Neural cell (in vitro differentiated cells): ENCODE data around the gene ABCB10. TPM values are rescaled to one million over a fixed set of nuclear protein-coding genes. Genes with fewer than 3 reads are reported as not detected.

ENCODE experiments used
- H2AFZ ChIP-seq: fragments of 200-600, 300-800 bp; sonication (generic), shearing (Covaris generic); 2 replicates; pipeline ENCODE4 v1.6.0; 2014; ENCODE audit warnings: low read depth, mild to moderate bottlenecking, antibody characterized with exemption, low read length, moderate library complexity
- H3F3A ChIP-seq: fragments of 200-600 bp; shearing (Covaris generic); 2 replicates; pipeline ENCODE4 v1.6.1; 2016; ENCODE audit warnings: mild to moderate bottlenecking, moderate library complexity, mixed read lengths, antibody characterized with exemption, low read length; ENCODE audit not compliant: insufficient read depth, poor library complexity, severe bottlenecking
- H3K27ac ChIP-seq: fragments of 200-600, 300-800 bp; sonication (generic), shearing (Covaris generic); 2 replicates; pipeline ENCODE4 v1.5.1; 2014; ENCODE audit warnings: mild to moderate bottlenecking, low read length, moderate library complexity
- H3K27me3 ChIP-seq: fragments of 300-800, 200-600 bp; sonication (generic), shearing (Covaris generic); 2 replicates; pipeline ENCODE4 v1.6.0; 2014; ENCODE audit warnings: mild to moderate bottlenecking, low read depth, low read length, moderate library complexity; ENCODE audit not compliant: insufficient read depth
- H3K36me3 ChIP-seq: fragments of 300-800, 200-600 bp; sonication (generic), shearing (Covaris generic); 2 replicates; pipeline ENCODE4 v1.5.1; 2014; ENCODE audit warnings: mild to moderate bottlenecking, antibody characterized with exemption, low read length, moderate library complexity; ENCODE audit not compliant: insufficient read depth
- H3K4me2 ChIP-seq: fragments of 300-800, 200-600 bp; sonication (generic), shearing (Covaris generic); 2 replicates; pipeline ENCODE4 v1.6.0; 2014; ENCODE audit warnings: mild to moderate bottlenecking, low read length
- H3K4me3 ChIP-seq: fragments of 300-800, 200-600 bp; sonication (generic), shearing (Covaris generic); 2 replicates; pipeline ENCODE4 v1.5.1; 2014; ENCODE audit warnings: mild to moderate bottlenecking, low read length, moderate library complexity
- H3K79me2 ChIP-seq: fragments of 200-600 bp; shearing (Covaris generic); replicated peaks from 2 replicates; pipeline ENCODE4 v1.6.0; 2014; ENCODE audit warnings: mild to moderate bottlenecking, low read length, moderate library complexity; ENCODE audit not compliant: insufficient read depth
- H3K9ac ChIP-seq: fragments of 300-800, 200-600 bp; sonication (generic), shearing (Covaris generic); 2 replicates; pipeline ENCODE4 v1.6.1; 2016; ENCODE audit warnings: mild to moderate bottlenecking, low read length, mixed read lengths
- H3K9me2 ChIP-seq: fragments of 200-600 bp; shearing (Covaris generic); 2 replicates; pipeline ENCODE4 v1.6.1; 2016; ENCODE audit warnings: mild to moderate bottlenecking, low read length, mixed read lengths; ENCODE audit not compliant: insufficient read depth
- H3K9me3 ChIP-seq: fragments of 200-600, 300-800 bp; sonication (generic), shearing (Covaris generic); 2 replicates; pipeline ENCODE4 v1.6.1; 2016; ENCODE audit warnings: mild to moderate bottlenecking, mixed run types, low read length, moderate library complexity, mixed read lengths
- H4K20me1 ChIP-seq: fragments of 200-600 bp; shearing (Covaris generic); 2 replicates; pipeline ENCODE4 v1.6.1; 2016; ENCODE audit warnings: mild to moderate bottlenecking, mixed run types; ENCODE audit not compliant: insufficient read depth
- CTCF ChIP-seq: fragments of 450-650 bp; IDR thresholded peaks from 2 replicates; pipeline ENCODE4 v1.5.1; 2014; ENCODE audit warnings: antibody characterized with exemption, mild to moderate bottlenecking, moderate library complexity; ENCODE audit not compliant: poor library complexity, severe bottlenecking
- EP300 ChIP-seq: fragments of 450-650 bp; conservative IDR thresholded peaks from 2 replicates; pipeline ENCODE4 v1.6.1; 2014; ENCODE audit warnings: antibody characterized with exemption, mild to moderate bottlenecking, moderate library complexity; ENCODE audit not compliant: poor library complexity, severe bottlenecking
- EZH2 ChIP-seq: fragments of 200-600, 300-800 bp; shearing (Covaris generic), sonication (generic); IDR thresholded peaks from 2 replicates; pipeline ENCODE4 v1.6.1; 2014; ENCODE audit warnings: antibody characterized with exemption, low read length, borderline replicate concordance, mild to moderate bottlenecking; ENCODE audit not compliant: insufficient read depth, poor library complexity, severe bottlenecking
- MXI1 ChIP-seq: fragments of 450-650 bp; conservative IDR thresholded peaks from 2 replicates; pipeline ENCODE4 v1.6.1; 2014; ENCODE audit warnings: antibody characterized with exemption, mild to moderate bottlenecking; ENCODE audit not compliant: poor library complexity, severe bottlenecking
- POLR2AphosphoS5 ChIP-seq: IDR thresholded peaks from 2 replicates; pipeline ENCODE4 v1.6.1; 2012
- RAD21 ChIP-seq: fragments of 450-650 bp; conservative IDR thresholded peaks from 2 replicates; pipeline ENCODE4 v1.6.1; 2014; ENCODE audit warnings: antibody characterized with exemption, mild to moderate bottlenecking, moderate library complexity
- SMC3 ChIP-seq: fragments of 450-650 bp; conservative IDR thresholded peaks from 2 replicates; pipeline ENCODE4 v1.6.1; 2014; ENCODE audit warnings: antibody characterized with exemption, mild to moderate bottlenecking, moderate library complexity; ENCODE audit not compliant: poor library complexity
- TAF1 ChIP-seq: IDR thresholded peaks from 2 replicates; pipeline ENCODE4 v1.6.1; 2012; ENCODE audit warnings: low read depth
- polyA plus RNA-seq: library from polyadenylated mRNA; depleted of rRNA; stranded (reverse); fragments of >200 nt; gene quantifications from 2 replicates; pipeline ENCODE4 v1.2.3, GENCODE V29; 2014
- TF ChIP-seq, protein P1 (sequence below): IDR thresholded peaks from 2 replicates; pipeline ENCODE4 v1.6.1; 2012; ENCODE audit warnings: borderline replicate concordance

ABCB10 gene
- polyA plus RNA-seq, 1 donor from 2014 or later: 31.4 TPM

GRCh38 chr1:229557200-229557850 lies 1.2 kb downstream of the ABCB10 start:
- H3K4me3 ChIP-seq: peak overlapping the region; percentile 84
- H3F3A ChIP-seq: no peaks in the 10 kb centered on the region
- peaks cover 36% of the 10 kb centered on the region for H3K79me2 ChIP-seq
- no peak for TF ChIP-seq EP300
- TF ChIP-seq CTCF: no peak
- TF ChIP-seq, protein P1, sequence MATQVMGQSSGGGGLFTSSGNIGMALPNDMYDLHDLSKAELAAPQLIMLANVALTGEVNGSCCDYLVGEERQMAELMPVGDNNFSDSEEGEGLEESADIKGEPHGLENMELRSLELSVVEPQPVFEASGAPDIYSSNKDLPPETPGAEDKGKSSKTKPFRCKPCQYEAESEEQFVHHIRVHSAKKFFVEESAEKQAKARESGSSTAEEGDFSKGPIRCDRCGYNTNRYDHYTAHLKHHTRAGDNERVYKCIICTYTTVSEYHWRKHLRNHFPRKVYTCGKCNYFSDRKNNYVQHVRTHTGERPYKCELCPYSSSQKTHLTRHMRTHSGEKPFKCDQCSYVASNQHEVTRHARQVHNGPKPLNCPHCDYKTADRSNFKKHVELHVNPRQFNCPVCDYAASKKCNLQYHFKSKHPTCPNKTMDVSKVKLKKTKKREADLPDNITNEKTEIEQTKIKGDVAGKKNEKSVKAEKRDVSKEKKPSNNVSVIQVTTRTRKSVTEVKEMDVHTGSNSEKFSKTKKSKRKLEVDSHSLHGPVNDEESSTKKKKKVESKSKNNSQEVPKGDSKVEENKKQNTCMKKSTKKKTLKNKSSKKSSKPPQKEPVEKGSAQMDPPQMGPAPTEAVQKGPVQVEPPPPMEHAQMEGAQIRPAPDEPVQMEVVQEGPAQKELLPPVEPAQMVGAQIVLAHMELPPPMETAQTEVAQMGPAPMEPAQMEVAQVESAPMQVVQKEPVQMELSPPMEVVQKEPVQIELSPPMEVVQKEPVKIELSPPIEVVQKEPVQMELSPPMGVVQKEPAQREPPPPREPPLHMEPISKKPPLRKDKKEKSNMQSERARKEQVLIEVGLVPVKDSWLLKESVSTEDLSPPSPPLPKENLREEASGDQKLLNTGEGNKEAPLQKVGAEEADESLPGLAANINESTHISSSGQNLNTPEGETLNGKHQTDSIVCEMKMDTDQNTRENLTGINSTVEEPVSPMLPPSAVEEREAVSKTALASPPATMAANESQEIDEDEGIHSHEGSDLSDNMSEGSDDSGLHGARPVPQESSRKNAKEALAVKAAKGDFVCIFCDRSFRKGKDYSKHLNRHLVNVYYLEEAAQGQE: no peak
- no peak for TF ChIP-seq MXI1
- TF ChIP-seq EZH2: no peak
- no peak for TF ChIP-seq POLR2AphosphoS5
- no peak for TF ChIP-seq RAD21
- TF ChIP-seq SMC3: no peak
- no peak for TF ChIP-seq TAF1
- H3K27ac ChIP-seq: no peak overlapping the region
- H2AFZ ChIP-seq: no peak overlapping the region
- no peaks in the 10 kb centered on the region for H3K27me3 ChIP-seq
- no peaks in the 10 kb centered on the region for H3K9me2 ChIP-seq
- H4K20me1 ChIP-seq: no peaks in the 10 kb centered on the region
- H3K36me3 ChIP-seq: no peaks in the 10 kb centered on the region
- no peaks in the 10 kb centered on the region for H3K9me3 ChIP-seq
- peak overlapping the region; percentile 35 for H3K4me2 ChIP-seq
- H3K9ac ChIP-seq: peak overlapping the region; percentile 73

- Histone ChIP-seq H3K4me3 (no peak overlapping the region), H3F3A (no peaks in the 10 kb centered on the region), H3K9me3 (no peaks in the 10 kb centered on the region), H3K36me3 (no peaks in the 10 kb centered on the region), H3K27me3 (no peaks in the 10 kb centered on the region), H4K20me1 (no peaks in the 10 kb centered on the region), H3K9me2 (no peaks in the 10 kb centered on the region), H3K9ac (no peak overlapping the region), H3K79me2 (peaks cover 36% of the 10 kb centered on the region), H3K4me2 (no peak overlapping the region), H3K27ac (no peak overlapping the region), H2AFZ (no peak overlapping the region)
- no peak for TF ChIP-seq SMC3
- no peak for TF ChIP-seq CTCF
- TF ChIP-seq RAD21: no peak
- TF ChIP-seq MXI1: no peak
- TF ChIP-seq TAF1: no peak
Measured at GRCh38 chr1:229554886-229555621, 3.5 kb downstream of the ABCB10 start.
